Body of pancreas (tissue), 4 donors: ENCODE data around the gene SNCA.

Experiments
- POLR2A ChIP-seq, 3 donors: fragments of 450-650 bp; IDR thresholded peaks; one replicate each; pipeline ENCODE4 v1.6.1; 2016; ENCODE audit warnings: antibody characterized with exemption in 3 of 3, mild to moderate bottlenecking in 2 of 3
- TF ChIP-seq, protein P1 (sequence below), 7 experiments: fragments of 450-650 bp in 4 of 7; fragments of 200-600 bp in 3 of 7; sonication (generic) in 3 of 7; IDR thresholded peaks; one replicate each; pipeline ENCODE4 v1.5.1; 2016 to 2019; ENCODE audit warnings: antibody characterized with exemption in 7 of 7

DNA sequence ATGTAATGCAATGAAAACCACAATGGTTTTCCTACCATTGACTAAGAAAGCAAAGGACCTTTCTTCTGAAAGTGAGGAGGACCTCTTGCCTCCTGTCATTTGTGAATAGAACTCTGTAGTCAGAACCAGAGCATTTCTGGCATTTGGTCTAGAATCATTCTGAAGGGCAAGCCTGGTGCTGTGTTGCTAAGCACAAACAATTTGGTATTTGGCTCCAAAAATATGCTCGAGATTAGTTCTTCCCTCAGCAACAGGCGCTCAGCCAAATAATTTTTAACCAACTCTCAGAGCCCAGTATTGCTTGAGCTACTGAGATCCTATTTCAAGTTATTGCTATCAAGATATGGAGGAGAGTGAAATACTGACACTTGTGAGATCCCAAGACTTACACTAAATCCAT is 71.0 kb downstream of the SNCA start:
- TF ChIP-seq, protein P1, sequence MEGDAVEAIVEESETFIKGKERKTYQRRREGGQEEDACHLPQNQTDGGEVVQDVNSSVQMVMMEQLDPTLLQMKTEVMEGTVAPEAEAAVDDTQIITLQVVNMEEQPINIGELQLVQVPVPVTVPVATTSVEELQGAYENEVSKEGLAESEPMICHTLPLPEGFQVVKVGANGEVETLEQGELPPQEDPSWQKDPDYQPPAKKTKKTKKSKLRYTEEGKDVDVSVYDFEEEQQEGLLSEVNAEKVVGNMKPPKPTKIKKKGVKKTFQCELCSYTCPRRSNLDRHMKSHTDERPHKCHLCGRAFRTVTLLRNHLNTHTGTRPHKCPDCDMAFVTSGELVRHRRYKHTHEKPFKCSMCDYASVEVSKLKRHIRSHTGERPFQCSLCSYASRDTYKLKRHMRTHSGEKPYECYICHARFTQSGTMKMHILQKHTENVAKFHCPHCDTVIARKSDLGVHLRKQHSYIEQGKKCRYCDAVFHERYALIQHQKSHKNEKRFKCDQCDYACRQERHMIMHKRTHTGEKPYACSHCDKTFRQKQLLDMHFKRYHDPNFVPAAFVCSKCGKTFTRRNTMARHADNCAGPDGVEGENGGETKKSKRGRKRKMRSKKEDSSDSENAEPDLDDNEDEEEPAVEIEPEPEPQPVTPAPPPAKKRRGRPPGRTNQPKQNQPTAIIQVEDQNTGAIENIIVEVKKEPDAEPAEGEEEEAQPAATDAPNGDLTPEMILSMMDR (IDR thresholded peaks at IDR 0.05), result no peak
- TF ChIP-seq POLR2A (IDR thresholded peaks at IDR 0.05), result no peak
